HG02798 (cell line): ENCODE results near the gene KAZN.

Source experiments
- ATAC-seq: cut with Tn5 transposase; IDR thresholded peaks from one replicate; pipeline ENCODE4 v1.9.1; 2021; ENCODE audit warnings: mild to moderate bottlenecking; ENCODE audit not compliant: unreplicated experiment, poor library complexity

Gene KAZN

DNA sequence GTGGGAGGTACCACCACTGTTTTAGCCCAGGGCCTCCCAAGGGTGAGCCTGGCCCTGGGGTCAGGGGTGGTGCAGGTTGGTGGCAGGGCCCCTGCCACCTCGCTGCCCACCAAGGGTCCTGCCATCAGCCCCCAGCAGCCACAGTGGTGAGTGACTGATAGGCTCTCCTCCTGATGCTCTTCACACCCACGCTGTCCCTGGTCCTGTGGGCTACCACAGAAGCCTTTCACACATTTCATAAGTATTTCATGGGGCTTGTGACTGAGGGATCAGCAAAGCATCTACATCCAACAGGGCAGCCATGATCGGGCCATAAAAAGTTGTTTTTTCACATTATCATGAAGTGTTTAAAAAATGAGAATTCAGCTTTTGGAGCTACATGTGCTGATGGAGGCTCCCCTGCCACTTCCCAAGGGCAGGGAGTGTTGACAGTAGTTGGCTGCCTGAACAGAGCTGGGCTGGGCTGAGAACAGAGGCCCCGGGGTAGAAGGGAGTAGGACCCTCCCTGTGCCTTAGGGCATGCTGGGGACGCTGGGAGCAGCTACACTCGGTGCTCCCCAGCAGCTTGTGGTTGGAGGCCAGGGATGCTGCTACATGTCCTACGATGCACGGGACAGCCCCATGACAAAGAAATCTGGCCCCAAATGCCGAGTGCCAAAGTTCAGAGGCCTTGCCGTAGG lies 482.0 kb downstream of the KAZN start:
- no peak for ATAC-seq

DNA sequence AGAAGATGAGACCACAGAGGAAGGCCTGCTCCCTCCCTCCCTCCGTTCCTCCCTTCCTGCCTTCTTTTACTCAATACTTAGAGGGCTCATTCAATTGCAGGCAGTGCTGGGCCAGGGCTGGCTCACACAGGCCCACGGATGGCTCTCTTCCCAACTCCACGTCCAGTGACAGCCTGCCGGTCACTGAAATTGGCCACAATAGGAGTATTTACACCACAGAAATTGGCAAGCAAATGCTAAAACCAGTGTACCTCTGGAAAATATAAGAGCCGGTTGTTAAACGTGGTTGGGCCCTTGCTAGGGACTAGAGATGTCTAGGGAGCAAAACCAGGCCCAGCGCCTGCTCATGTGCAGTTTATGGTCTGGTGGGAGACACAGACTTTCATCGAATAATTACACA lies 482.6 kb downstream of the KAZN start:
- no peak for ATAC-seq

GRCh38 chr1:15083578-15083977 lies 485.1 kb downstream of the KAZN start:
- no peak for ATAC-seq

GRCh38 chr1:15088281-15088971 lies 489.9 kb downstream of the KAZN start:
- no peak for ATAC-seq

GRCh38 chr1:15089258-15089992 lies 490.9 kb downstream of the KAZN start:
- no peak for ATAC-seq

- no peak for ATAC-seq
These were observed 491.9 kb downstream of the KAZN start for GRCh38 chr1:15090373-15090772.

GRCh38 chr1:15094056-15094455 lies 495.6 kb downstream of the KAZN start:
- no peak for ATAC-seq

DNA sequence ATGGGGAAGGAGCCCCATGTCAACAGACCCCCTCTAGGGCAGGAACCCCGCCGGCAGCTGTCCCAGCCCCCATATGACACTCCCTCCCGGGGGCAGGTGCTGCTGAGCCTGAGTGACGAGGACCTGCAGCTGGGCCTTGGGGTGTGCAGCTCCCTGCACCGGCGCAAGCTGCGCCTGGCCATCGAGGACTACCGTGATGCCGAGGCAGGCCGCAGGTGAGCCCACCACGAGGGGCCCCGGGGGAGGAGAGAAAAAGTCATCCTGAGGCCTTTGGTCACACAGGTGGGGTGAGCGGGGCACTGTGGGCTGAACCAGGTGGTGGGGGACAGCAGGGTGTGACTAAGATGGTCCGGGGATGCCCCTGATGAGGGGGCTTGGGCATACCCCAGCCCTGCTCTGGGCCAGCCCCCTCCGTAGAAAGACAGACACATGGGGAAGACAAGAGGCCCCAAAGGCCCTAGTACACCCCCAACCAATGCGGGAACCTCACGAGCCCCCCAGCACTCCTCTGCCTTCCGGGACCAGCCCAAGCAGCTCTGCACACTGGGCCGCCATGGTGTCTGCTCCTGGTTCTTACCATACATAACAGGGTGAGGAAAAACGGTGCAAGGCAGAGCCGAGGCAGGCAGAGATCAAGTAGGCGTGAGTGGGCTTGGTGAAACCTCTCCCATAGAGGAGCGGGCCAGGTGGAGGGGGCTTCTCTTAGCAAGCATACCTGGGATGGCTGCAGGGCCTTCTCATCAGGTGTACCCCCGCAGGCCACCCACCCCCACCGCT lies 496.4 kb downstream of the KAZN start:
- no peak for ATAC-seq

DNA sequence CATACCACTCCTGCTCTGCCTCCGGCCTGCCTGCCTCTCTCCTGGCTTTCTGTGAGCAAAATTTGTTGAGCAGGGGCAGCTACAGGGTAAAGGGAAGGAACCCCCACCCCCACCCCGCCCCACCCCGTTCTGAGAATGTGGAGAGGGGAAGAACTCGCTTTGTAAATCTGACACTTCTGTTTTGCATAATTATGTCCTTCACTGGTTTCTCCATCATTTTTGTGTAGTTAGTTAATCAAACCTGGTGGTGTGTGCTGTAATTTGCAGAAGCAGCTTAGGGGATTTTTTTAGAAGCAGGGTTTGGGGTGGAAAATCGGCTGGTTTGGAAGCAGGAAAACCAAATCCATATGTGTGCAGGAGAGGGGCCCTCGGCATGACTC lies 497.0 kb downstream of the KAZN start:
- ATAC-seq, result no peak

DNA sequence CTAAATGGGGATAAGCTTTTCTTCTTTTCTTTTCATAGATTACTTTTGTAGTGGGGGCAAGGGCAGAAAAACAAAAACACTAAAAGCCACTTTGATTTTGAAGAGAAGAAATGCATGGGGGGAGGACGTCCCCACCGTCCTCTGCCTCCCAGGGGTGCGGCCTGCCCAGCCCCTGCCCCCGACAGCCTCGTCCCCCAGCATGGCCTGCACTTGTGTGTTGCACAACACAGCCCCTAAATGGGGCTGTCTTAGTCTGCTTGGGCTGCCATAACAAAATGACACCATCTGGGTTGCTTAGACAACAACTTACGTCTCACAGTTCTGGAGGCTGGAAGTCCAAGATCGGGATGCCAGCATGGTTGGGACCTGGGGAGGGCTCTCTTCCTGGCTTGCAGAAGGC lies 497.8 kb downstream of the KAZN start:
- ATAC-seq, result no peak

GRCh38 chr1:15098176-15099125 lies 500.0 kb downstream of the KAZN start:
- ATAC-seq, result no peak

- ATAC-seq, result no peak
These were observed 501.1 kb downstream of the KAZN start for GRCh38 chr1:15099441-15100120.

DNA sequence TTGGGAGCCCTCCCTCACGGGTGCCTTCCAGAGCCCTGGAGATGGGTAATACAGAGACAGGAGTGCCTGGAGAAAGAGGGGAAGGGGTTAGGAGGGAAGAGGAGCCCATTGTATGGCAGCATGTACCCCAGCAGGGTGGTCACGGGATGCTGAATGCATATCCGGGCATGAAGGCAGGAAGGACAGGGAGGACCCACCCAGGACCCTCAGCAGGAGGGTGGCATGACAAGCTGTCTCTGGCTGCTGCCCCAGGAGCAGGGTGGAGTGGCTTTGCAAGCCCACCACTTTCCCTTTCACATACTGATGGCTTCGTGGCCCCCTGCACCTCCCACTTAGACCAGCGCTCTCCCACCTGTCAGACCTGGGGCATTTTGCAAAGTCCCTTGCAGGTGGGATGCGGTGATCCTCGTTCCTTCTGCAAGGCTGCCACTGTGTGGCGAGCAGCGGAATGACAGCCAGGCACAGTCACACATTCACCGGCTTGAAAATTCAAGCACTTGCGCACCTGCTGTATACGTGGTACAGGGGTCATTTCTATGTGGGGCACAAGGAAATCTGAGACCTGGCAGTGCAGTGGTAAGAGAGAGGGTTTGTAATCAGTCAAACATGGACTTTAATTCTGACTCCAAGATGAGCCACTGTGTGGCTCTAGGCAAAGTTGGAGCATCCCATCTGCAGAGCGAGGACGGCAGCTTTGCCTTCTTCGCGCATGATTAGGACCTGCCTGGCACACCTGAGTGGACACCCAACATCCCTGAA lies 501.8 kb downstream of the KAZN start:
- ATAC-seq, result no peak

- no peak for ATAC-seq
These were observed 502.6 kb downstream of the KAZN start for GRCh38 chr1:15100880-15101760.

GRCh38 chr1:15101801-15102200 lies 503.3 kb downstream of the KAZN start:
- ATAC-seq, result no peak

DNA sequence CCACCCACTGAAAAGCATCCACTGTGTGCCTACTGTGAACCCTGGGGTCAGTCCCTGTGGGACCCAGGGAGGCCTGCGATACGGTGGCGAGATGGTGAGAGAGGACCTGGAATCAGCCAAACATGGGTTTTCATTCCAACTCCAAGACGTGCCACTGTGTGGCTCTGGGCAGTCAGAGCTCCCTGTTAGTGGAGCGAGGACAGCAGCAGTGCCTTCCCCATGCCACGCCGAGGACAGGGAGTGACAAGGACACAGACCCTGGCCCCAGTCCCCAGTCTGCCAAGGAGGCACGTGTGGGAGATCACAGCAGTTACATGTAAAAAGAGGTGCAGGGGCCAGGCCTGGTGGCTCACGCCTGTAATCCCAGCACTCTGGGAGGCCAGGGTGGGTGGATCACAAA lies 504.2 kb downstream of the KAZN start:
- no peak for ATAC-seq

DNA sequence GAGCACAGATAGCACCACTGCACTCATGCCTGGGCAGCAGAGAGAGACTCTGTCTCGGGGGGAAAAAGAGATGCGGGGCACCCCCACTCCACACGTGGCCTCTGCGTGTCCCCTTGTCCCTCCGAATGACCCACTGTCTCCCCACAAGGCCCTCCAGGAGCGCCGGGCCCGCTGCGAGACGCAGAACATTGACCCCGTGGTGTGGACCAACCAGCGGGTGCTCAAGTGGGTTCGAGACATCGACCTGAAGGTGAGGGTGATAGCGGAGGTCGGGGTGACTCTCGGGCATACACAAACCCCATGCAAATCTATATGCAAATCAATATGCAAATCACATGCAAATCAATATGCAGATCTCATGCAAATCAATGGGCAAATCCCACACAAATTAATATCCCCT lies 504.7 kb downstream of the KAZN start:
- no peak for ATAC-seq
